ENCODE results near the gene SENP5. TPM values are rescaled to one million over a fixed set of nuclear protein-coding genes. Genes with fewer than 3 reads are reported as not detected.

Gene SENP5
- total and polyA plus RNA-seq, 9 of the 15 experiments (the other 6 are each of a cell fraction or from before 2014, with no cell fraction given) = 18.3 to 59.7 (median 35.8) TPM

GRCh38 chr3:196969134-196969659, 101.5 kb downstream of the SENP5 start (continued):
- no peak for TF ChIP-seq USF2 (CRISPR knock-in tag; IDR thresholded peaks at IDR 0.05)
- TF ChIP-seq MCM5 (IDR thresholded peaks at IDR 0.05; ENCODE audit: low read depth) = no peak
- no peak for TF ChIP-seq DIDO1 (tag; IDR thresholded peaks at IDR 0.05; ENCODE audit: low read depth)
- TF ChIP-seq MLX (CRISPR knock-in tag; conservative IDR thresholded peaks at IDR 0.05) = no peak
- TF ChIP-seq DACH1 (IDR thresholded peaks at IDR 0.05; ENCODE audit: partially characterized antibody) = no peak
- no peak for TF ChIP-seq BACH1 (tag; IDR thresholded peaks at IDR 0.05)
- TF ChIP-seq ATF6 (CRISPR knock-in tag; IDR thresholded peaks at IDR 0.05) = 0 out of 2 replicates have a peak, but pooled peaks have one; percentile 42
- no peak for TF ChIP-seq TBL1XR1 (IDR thresholded peaks at IDR 0.05; ENCODE audit: low read length in 2 of 2)
- TF ChIP-seq CREBBP (IDR thresholded peaks at IDR 0.05; ENCODE audit: low read depth, low read length) = no peak
- TF ChIP-seq MXI1 (IDR thresholded peaks at IDR 0.05; ENCODE audit: low read depth, low read length) = no peak
- TF ChIP-seq ZNF184 (CRISPR knock-in tag; IDR thresholded peaks at IDR 0.05) = no peak
- TF ChIP-seq ZNF277 (CRISPR knock-in tag; IDR thresholded peaks at IDR 0.05; ENCODE audit: borderline replicate concordance) = no peak
- no peak for TF ChIP-seq ZNF124 (CRISPR knock-in tag; IDR thresholded peaks at IDR 0.05)
- TF ChIP-seq ZNF780A (CRISPR knock-in tag; IDR thresholded peaks at IDR 0.05) = no peak
- TF ChIP-seq ATF4 (CRISPR knock-in tag; IDR thresholded peaks at IDR 0.05) = peak; percentile 72; the same call in 1 of the 2 replicates
- TF ChIP-seq ZNF41 (CRISPR knock-in tag; conservative IDR thresholded peaks at IDR 0.05) = peak; percentile 78
- TF ChIP-seq THAP7 (CRISPR knock-in tag; IDR thresholded peaks at IDR 0.05) = no peak

Measured in K562 (cell line).